Coronary artery (tissue), 2 donors: ENCODE data around the gene SLC29A1.

Experiments
- DNase-seq: peaks from one replicate; pipeline ENCODE4 v3.0.0-alpha.2; 2017; ENCODE audit warnings: low spot score
- H3K27ac ChIP-seq, 2 donors: fragments of 200-600 bp; sonication (generic); one replicate each; pipeline ENCODE4 v1.5.1; 2016 to 2019
- H3K4me3 ChIP-seq: fragments of 200-600 bp; sonication (generic); 2 replicates; pipeline ENCODE4 v1.5.1; 2016; ENCODE audit warnings: mild to moderate bottlenecking, moderate library complexity
- TF ChIP-seq, protein P1 (sequence below): fragments of 200-600 bp; sonication (generic); IDR thresholded peaks from one replicate; pipeline ENCODE4 v1.5.1; 2019; ENCODE audit warnings: antibody characterized with exemption

SLC29A1 gene

DNA sequence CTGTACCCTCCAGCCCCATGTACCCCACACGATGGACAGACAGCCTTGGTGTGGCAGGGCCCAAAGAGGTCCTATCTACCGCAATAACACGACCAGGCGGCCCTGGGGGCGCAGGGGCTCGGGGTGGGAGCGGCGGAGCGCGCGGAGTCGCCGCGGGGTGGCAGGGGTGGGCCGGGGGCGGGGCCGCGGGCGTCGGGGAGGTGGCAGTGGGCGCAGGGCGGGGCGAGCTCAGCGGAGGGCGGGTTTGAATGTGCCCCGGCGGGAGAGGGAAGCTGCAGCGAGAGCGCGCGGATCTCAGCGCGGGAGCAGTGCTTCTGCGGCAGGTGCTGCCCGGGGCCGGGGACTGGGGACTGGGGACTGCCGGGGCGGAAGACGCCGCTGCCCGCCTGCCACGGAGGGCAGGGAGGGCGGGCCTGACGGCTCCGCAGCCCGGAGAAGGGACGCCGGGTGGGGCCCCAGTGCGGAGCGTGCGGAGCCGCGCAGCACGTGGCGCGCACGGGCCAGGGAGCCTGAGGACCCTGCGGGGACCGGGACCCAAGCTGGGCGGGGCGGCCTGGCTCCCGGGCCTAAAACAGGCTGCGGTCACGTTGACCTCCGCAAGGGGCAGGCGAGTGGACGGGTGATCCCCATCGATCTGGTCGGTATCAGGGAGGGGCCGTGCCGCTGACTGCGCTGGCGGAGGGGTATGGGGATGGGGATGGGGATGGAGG, at the start of gene SLC29A1:
Gene SLC29A1 (plus strand): TSS at position 277 of the 710 bp plus-strand sequence. CDS start 3,719 bp downstream, outside the sequence.
- TF ChIP-seq, protein P1, sequence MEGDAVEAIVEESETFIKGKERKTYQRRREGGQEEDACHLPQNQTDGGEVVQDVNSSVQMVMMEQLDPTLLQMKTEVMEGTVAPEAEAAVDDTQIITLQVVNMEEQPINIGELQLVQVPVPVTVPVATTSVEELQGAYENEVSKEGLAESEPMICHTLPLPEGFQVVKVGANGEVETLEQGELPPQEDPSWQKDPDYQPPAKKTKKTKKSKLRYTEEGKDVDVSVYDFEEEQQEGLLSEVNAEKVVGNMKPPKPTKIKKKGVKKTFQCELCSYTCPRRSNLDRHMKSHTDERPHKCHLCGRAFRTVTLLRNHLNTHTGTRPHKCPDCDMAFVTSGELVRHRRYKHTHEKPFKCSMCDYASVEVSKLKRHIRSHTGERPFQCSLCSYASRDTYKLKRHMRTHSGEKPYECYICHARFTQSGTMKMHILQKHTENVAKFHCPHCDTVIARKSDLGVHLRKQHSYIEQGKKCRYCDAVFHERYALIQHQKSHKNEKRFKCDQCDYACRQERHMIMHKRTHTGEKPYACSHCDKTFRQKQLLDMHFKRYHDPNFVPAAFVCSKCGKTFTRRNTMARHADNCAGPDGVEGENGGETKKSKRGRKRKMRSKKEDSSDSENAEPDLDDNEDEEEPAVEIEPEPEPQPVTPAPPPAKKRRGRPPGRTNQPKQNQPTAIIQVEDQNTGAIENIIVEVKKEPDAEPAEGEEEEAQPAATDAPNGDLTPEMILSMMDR: no peak
- peak; percentile 86 for DNase-seq
- Histone ChIP-seq H3K4me3 (peak within 1 kb of the TSS; percentile 88), H3K27ac (peak within 1 kb of the TSS; percentile 91 to 99)

DNA sequence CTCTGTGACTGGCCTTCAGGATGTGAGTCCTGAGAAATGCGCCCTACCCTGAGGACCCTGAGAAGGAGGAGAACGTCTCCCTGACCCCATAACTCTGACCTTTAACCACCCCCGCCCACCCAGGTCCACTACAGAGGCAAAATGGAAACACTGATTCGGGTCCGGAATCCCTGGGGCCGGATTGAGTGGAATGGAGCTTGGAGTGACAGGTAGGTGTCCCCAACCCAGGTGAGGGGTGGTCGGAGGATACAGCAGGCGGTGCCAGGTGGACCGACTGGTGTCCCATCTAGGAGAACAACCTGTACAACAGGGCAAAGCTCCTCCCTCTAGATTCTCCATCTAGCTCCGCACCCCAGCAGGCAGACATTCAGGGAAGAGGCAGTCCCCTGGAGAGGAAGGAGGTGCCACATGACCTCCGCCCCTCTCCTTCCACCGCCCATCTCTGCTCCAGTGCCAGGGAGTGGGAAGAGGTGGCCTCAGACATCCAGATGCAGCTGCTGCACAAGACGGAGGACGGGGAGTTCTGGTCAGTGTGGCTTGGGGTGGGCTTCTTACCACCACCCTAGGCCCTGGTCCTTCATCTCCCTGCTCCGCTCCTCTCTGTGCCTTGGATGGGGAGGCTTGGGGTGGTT, 47.1 kb upstream of the SLC29A1 start:
- no peak for DNase-seq
- H3K4me3 ChIP-seq: no peak overlapping the region
- TF ChIP-seq, protein P1: no peak
- H3K27ac ChIP-seq: peak overlapping the region in 1 of 2 donors; percentile 83

DNA sequence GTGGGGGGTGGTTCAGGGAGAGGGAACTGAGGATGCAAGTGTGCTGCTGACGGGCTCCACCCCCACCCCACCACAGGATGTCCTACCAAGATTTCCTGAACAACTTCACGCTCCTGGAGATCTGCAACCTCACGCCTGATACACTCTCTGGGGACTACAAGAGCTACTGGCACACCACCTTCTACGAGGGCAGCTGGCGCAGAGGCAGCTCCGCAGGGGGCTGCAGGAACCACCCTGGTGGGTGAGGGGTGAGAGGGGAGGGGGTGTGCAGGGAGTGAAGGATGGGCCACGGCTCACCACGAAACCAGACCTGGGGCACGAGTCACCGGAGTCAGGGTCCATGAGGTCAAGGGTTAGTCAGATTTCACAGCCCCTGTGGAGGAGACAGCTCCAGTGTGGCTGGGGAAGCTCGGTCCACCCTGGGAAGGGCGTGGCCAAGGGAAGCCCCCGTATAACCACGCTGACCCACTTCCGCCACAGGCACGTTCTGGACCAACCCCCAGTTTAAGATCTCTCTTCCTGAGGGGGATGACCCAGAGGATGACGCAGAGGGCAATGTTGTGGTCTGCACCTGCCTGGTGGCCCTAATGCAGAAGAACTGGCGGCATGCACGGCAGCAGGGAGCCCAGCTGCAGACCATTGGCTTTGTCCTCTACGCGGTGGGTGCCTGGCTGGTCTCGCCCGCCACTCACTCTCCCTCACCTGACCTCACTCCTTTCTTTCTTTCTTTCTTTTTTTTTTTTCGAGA, 46.5 kb upstream of the SLC29A1 start:
- H3K27ac ChIP-seq: peak overlapping the region in 1 of 2 donors; percentile 83
- no peak for DNase-seq

DNA sequence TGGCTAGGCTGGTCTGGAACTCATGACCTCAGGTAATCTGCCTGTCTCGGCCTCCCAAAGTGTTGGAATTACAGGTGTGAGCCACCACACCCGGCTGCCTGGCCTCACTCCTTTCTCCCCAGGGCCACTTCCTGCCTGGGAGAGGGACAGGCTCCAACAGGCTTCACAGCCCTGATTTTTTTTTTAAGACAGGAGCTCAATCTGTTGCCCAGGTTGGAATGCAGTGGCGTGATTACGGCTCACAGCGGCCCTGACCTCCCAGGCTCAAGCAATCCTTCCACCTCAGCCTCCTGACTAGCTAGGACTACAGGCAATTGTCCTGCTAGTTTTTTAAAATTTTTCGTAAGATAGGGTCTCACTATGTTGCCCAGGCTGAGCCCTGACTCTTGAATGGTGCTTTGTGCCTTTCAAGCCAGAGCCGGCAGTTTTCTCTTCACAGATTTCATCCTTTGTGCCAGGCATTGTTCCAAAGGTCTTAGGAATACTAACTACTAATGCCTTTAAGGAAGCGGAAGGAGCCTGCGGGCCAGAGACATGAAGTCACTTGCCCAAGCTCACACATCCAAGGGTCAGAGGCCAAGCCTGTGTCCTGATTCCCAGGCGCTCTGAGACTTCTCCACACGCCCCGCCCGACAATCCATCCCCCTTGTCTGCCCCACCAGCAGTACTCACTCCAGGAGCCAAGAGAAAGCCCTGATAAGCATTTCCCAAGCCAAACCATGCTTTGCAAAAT, 45.5 kb upstream of the SLC29A1 start:
- H3K27ac ChIP-seq: peak overlapping the region; percentile 69 to 83
- no peak overlapping the region for H3K4me3 ChIP-seq
- TF ChIP-seq, protein P1: no peak
- peak; percentile 91 for DNase-seq

More for the DNA sequence above, 46.5 kb upstream of the SLC29A1 start:
- no peak overlapping the region for H3K4me3 ChIP-seq
- TF ChIP-seq, protein P1: no peak

DNA sequence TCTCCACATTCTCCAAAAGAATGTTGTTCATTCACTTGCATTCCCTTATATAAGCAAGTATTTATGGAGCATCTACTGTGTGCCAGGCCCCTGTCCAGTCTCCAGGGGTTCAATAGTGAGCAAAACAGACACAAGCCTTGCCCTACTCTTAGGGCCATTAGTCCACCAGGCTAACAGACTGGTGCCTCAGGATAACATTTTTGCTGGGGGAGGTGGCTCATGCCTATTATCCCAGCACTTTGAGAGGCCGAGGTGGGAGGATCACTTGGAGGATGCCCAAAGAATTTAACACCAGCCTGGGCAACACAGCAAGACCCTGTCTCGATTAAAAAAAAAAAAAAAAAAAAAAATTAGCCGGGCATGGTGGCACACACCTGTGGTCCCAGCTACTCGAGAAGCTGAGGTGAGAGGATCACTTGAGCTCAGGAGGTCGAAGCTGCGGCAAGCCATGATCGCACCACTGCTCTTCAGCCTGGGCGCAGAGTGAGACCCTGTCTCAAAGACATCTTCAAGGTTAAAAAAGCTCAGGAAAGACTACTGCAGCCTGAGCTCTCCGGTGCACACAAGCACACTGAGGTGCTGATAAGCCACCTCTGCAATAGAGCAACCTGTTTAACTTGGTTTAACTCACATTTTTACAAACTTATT, 44.8 kb upstream of the SLC29A1 start:
- TF ChIP-seq, protein P1: no peak
- Histone ChIP-seq H3K27ac (peak overlapping the region; percentile 69 to 83), H3K4me3 (no peak overlapping the region)
- no peak for DNase-seq

DNA sequence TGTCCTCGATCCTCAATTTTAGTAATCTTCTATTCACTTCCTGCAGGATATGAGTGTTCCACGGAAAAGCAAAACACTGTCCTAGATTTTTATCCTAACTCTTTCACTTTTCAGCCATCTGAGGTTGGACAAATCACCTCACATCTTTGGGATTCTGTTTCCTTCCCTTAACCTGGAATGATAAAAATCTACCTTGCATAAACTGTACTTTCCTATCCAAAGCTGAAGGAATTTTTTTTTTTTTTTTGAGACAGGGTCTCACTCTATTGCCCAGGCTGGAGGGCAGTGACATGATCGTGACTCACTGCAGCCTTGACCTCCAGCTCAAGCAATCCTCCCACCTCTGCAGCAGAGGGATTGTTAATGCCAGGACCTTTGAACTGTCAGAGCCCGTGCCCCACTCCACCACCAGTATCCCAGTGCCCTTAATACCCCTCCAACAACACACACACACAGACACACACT, 44.3 kb upstream of the SLC29A1 start:
- peak overlapping the region; percentile 69 to 83 for H3K27ac ChIP-seq
- no peak for DNase-seq
- TF ChIP-seq, protein P1: no peak
- H3K4me3 ChIP-seq: no peak overlapping the region
